OCI-LY7 (cell line): ENCODE results near the gene COL11A2. TPM values are rescaled to one million over a fixed set of nuclear protein-coding genes. Genes with fewer than 3 reads are reported as not detected.

ENCODE experiments used
- BruUV-seq: library from RNA; stranded (reverse); fragments of 400-500 nt; replicated peaks from 2 replicates; lab custom pipeline; 2021; lab: Mats Ljungman, UMichigan
- CTCF ChIA-PET: fragments of 300-600 bp; sonication (Branson Sonifier 250); formaldehyde crosslinking; loops from one replicate; lab custom pipeline; 2022; ENCODE audit warnings: antibody characterized with exemption; ENCODE audit not compliant: unreplicated experiment; lab: Charles Lee
- POLR2A ChIA-PET: fragments of 300-600 bp; sonication (Branson Sonifier 250); formaldehyde crosslinking; loops from one replicate; lab custom pipeline; 2022; ENCODE audit warnings: antibody characterized with exemption; lab: Charles Lee
- DNase-seq: peaks from one replicate; pipeline ENCODE4 v3.0.0-alpha.2; 2015; ENCODE audit warnings: low spot score
- H2AFZ ChIP-seq: fragments of 200-600 bp; sonication (generic), shearing (Covaris generic); 2 replicates; pipeline ENCODE4 v1.6.1; 2014; ENCODE audit warnings: mild to moderate bottlenecking, antibody characterized with exemption, low read length, moderate library complexity
- H3K27ac ChIP-seq: fragments of 200-600 bp; sonication (generic); 2 replicates; pipeline ENCODE4 v1.5.1; 2014; ENCODE audit warnings: mixed run types, low read depth, mild to moderate bottlenecking, moderate library complexity, low read length, inconsistent platforms; ENCODE audit not compliant: poor library complexity, severe bottlenecking
- H3K36me3 ChIP-seq: fragments of 200-600 bp; sonication (generic); 2 replicates; pipeline ENCODE4 v1.6.1; 2014; ENCODE audit warnings: mild to moderate bottlenecking, antibody characterized with exemption, low read length, moderate library complexity, mixed read lengths; ENCODE audit not compliant: insufficient read depth
- H3K4me1 ChIP-seq: fragments of 200-600 bp; sonication (generic); 2 replicates; pipeline ENCODE4 v1.5.1; 2014; ENCODE audit warnings: mild to moderate bottlenecking, low read length; ENCODE audit not compliant: insufficient read depth, poor library complexity, severe bottlenecking
- H3K4me2 ChIP-seq: fragments of 200-600 bp; sonication (generic); 2 replicates; pipeline ENCODE4 v1.6.1; 2014; ENCODE audit warnings: mild to moderate bottlenecking, low read length
- H3K4me3 ChIP-seq: fragments of 200-600 bp; sonication (generic); 2 replicates; pipeline ENCODE4 v1.5.1; 2014; ENCODE audit warnings: mild to moderate bottlenecking, low read depth, low read length; ENCODE audit not compliant: poor library complexity, severe bottlenecking
- H3K79me2 ChIP-seq: fragments of 200-600 bp; sonication (generic); 2 replicates; pipeline ENCODE4 v1.6.1; 2016; ENCODE audit warnings: low read depth, mild to moderate bottlenecking, low read length, moderate library complexity, mixed read lengths; ENCODE audit not compliant: insufficient read depth
- H3K9me2 ChIP-seq: fragments of 200-600 bp; sonication (generic); 2 replicates; pipeline ENCODE4 v1.6.1; 2016; ENCODE audit warnings: mild to moderate bottlenecking, low read length, mixed read lengths; ENCODE audit not compliant: insufficient read depth
- H3K9me3 ChIP-seq: fragments of 200-600 bp; sonication (generic); 2 replicates; pipeline ENCODE4 v1.6.1; 2014; ENCODE audit warnings: mild to moderate bottlenecking, mixed run types, low read length, mixed read lengths
- H4K20me1 ChIP-seq: fragments of 200-600 bp; sonication (generic); 2 replicates; pipeline ENCODE4 v1.6.1; 2014; ENCODE audit warnings: mild to moderate bottlenecking, antibody characterized with exemption, low read length, moderate library complexity, mixed read lengths; ENCODE audit not compliant: insufficient read depth
- CTCF ChIP-seq: fragments of 200-600 bp; sonication (generic); conservative IDR thresholded peaks from 2 replicates; pipeline ENCODE4 v1.5.1; 2014; ENCODE audit warnings: mild to moderate bottlenecking, antibody characterized with exemption, low read length, moderate library complexity, mixed read lengths
- EZH2phosphoT487 ChIP-seq: fragments of 200-600 bp; sonication (generic); IDR thresholded peaks from 2 replicates; pipeline ENCODE4 v1.6.1; 2018; ENCODE audit warnings: low read depth, borderline replicate concordance, mild to moderate bottlenecking, mixed run types, antibody characterized with exemption, low read length, moderate library complexity, mixed read lengths
- intact Hi-C: fragments of 100-400 bp; cut with micrococcal nuclease; formaldehyde crosslinking; loops from one replicate; pipeline ENCODE4 v1.10.0; 2022; ENCODE audit not compliant: unreplicated experiment
- total RNA-seq, 2 experiments: library from RNA; depleted of rRNA in 1 of 2; stranded (reverse); fragments of >200 nt in 1 of 2; shearing (Covaris generic) in 1 of 2; gene quantifications; 2 replicates each; pipeline ENCODE4 v1.2.3, GENCODE V29; 2014 to 2022

The COL11A2 gene
- total RNA-seq, 2 experiments from 2014 or later, result 4.5 to 5.2 TPM

DNA sequence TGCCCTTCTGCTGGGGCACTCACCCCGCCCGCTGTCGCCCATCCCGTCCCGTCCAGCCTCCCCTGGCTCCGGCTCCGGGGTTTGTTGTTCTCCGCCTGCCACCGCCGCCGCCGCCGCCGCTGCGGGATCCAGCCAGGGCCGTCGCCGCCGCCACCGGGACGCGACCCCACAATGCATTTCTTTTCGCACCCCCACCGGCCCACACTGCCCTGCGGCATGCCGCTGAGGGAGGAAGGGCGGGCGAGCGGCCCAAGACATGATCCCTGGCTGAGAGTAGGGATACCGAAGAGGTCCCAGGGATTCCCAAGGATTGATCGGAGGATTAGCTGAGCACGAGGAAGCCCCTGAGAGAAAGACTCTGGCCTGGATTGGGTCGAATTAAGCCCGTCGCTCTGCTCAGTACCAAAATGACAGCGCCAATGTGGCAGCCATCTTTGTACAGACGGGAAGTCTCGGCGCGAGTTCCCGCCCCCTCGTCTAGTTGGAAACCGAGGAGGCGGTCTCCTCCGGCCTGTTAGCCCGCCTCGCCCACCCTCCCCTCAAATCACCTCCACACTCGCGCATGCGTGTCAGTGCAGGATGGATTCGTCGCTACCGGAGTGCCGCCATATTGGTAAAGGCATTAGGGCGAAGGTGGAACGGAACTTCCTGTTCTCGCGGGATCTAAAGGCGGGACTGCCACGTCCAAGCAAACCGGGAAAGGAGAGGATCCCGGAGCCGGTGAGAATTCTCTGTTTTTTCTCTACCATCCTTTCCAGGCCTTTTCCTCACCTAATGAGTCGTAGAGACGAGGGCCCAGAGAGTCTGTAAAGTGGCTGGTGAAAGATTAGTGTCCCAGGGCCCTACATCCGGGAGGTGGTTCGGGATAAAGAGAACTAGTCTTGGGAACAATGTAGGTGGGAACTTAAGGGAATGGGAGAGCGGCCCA lies 8.2 kb upstream of the COL11A2 start, which contains the start of the genes RXRB and SLC39A7:
RXRB (minus strand) TSS at position 447 of the 928 bp plus-strand sequence; CDS start at position 258, 189 bp downstream.
SLC39A7 (plus strand) TSS at position 649 of the 928 bp plus-strand sequence. CDS start 379 bp downstream, outside the sequence.
- Histone ChIP-seq H3K4me3 (peak within 1 kb of the TSS; percentile 96), H4K20me1 (no peaks in the 10 kb centered on the region; the same call in 1 of the 2 replicates), H3K4me2 (peak within 1 kb of the TSS; percentile 100), H3K36me3 (peaks cover 50% of the 10 kb centered on the region), H3K4me1 (peaks cover 57% of the 10 kb centered on the region), H3K9me3 (no peaks in the 10 kb centered on the region), H3K27ac (peak within 1 kb of the TSS; percentile 77), H3K9me2 (no peaks in the 10 kb centered on the region), H3K79me2 (peaks cover 28% of the 10 kb centered on the region; the same call in 1 of the 2 replicates), H2AFZ (peak within 1 kb of the TSS; percentile 79)
- CTCF ChIA-PET, result no interaction called here
- no TSS peak for BruUV-seq
- intact Hi-C loops, result loop anchor here (2.0 to 10.0 kb wide), 2 partner anchors 72 to 214 kb away; partner anchors contain the start of genes CUTA, PHF1 and RPS18
- peak; percentile 99 for DNase-seq
- TF ChIP-seq EZH2phosphoT487 (no peak), CTCF (no peak)
- POLR2A ChIA-PET, result interaction anchor here (0.7 to 1.0 kb wide), 2 partner anchors 17 to 49 kb away, joined by 4 to 8 read pairs; no protein-coding TSS in a partner anchor

DNA sequence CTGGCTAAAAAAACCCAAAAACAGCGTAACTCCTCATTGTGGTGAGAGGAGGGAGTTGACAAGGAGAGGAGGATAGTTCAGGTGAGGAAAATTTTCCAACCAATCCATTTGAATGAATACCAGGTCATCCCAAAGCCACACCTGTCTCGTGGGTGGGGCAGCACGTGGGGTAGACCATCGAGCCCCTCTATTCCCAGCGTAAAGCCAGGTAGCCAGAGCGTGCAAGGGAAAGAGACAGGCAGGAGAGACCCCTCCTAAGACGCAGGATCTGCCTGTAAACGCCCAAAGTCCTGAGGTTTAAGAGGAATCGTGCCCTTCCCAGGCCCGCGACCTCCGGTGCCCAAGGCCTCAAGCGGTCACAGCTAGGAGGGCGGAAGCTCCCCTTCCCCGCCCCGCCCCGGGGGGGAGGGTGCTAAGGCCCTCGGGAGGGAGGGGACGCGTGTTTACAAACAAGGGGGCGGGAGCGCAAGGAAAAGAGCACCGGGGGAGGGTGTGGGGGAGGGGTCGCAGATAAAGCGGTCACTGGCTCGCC lies 7.5 kb upstream of the COL11A2 start:
- Histone ChIP-seq H3K4me1 (peaks cover 49% of the 10 kb centered on the region), H3K9me2 (no peaks in the 10 kb centered on the region), H3K36me3 (peaks cover 58% of the 10 kb centered on the region), H3K4me3 (peak overlapping the region; percentile 96), H3K4me2 (peak overlapping the region; percentile 100), H2AFZ (0 out of 2 replicates have a peak overlapping the region, but pooled peaks have one; percentile 79), H3K9me3 (no peaks in the 10 kb centered on the region), H3K27ac (peak overlapping the region; percentile 77), H3K79me2 (peaks cover 28% of the 10 kb centered on the region; the same call in 1 of the 2 replicates), H4K20me1 (no peaks in the 10 kb centered on the region; the same call in 1 of the 2 replicates)
- TF ChIP-seq EZH2phosphoT487, result no peak
- no peak for TF ChIP-seq CTCF
- intact Hi-C loops, result loop anchor here (2.0 to 10.0 kb wide), 2 partner anchors 73 to 215 kb away; partner anchors contain the start of genes CUTA, PHF1 and RPS18
- ChIA-PET POLR2A (interaction anchor here (0.6 to 1.1 kb wide), 4 partner anchors 9 to 126 kb away, joined by 3 to 8 read pairs (median 4); partner anchors contain the start of gene HLA-DPA1), CTCF (interaction anchor here (0.6 kb wide), 1 partner anchor 8 kb away, joined by 4 read pairs; no protein-coding TSS in a partner anchor)
- BruUV-seq, result TSS peak; percentile 63
- DNase-seq, result peak; percentile 82
